PFSK-1 (cell line): ENCODE results near the gene SLC6A17. TPM values are rescaled to one million over a fixed set of nuclear protein-coding genes. Genes with fewer than 3 reads are reported as not detected.
A peak's percentile ranks its signal among the peaks of the same experiment; 100 is the strongest.

Experiments used
- FOXP2 ChIP-seq: optimal IDR thresholded peaks from 2 replicates; pipeline ENCODE3; 2011; ENCODE audit warnings: borderline replicate concordance, control low read depth, inconsistent platforms; ENCODE audit not compliant: insufficient read depth; ENCODE audit errors: extremely low read length, extremely low read depth
- POLR2AphosphoS5 ChIP-seq: IDR thresholded peaks from 2 replicates; pipeline ENCODE4 v1.6.1; 2012; ENCODE audit warnings: low read depth, mild to moderate bottlenecking, control low read depth, low read length, moderate library complexity
- SIN3A ChIP-seq: IDR thresholded peaks from 2 replicates; pipeline ENCODE4 v1.6.1; 2012; ENCODE audit warnings: mild to moderate bottlenecking, low read length, moderate library complexity, borderline replicate concordance; ENCODE audit not compliant: insufficient read depth
- TAF1 ChIP-seq: IDR thresholded peaks from 2 replicates; pipeline ENCODE4 v1.6.1; 2012; ENCODE audit warnings: low read length, control low read depth, borderline replicate concordance; ENCODE audit not compliant: insufficient read depth
- polyA plus RNA-seq: library from polyadenylated mRNA; unstranded; fragments of >200 nt; gene quantifications from one replicate; pipeline ENCODE4 v1.2.1, GENCODE V29; 2012; ENCODE audit warnings: low read depth, missing spikeins; ENCODE audit not compliant: insufficient read length
- TF ChIP-seq, protein P1 (sequence below), 2 experiments: IDR thresholded peaks; 2 replicates each; pipeline versions ENCODE4 v1.6.1 to v1.8.0; 2011 to 2012; ENCODE audit warnings: low read depth in 2 of 2, low read length in 2 of 2, control low read depth in 1 of 2, inconsistent platforms in 1 of 2, mild to moderate bottlenecking in 1 of 2, moderate library complexity in 1 of 2; ENCODE audit not compliant: insufficient read depth in 1 of 2

Gene SLC6A17
- not detected for polyA plus RNA-seq

- no peak for TF ChIP-seq SIN3A
- no peak for TF ChIP-seq POLR2AphosphoS5
- TF ChIP-seq TAF1: no peak
- TF ChIP-seq FOXP2: no peak
- TF ChIP-seq, protein P1, sequence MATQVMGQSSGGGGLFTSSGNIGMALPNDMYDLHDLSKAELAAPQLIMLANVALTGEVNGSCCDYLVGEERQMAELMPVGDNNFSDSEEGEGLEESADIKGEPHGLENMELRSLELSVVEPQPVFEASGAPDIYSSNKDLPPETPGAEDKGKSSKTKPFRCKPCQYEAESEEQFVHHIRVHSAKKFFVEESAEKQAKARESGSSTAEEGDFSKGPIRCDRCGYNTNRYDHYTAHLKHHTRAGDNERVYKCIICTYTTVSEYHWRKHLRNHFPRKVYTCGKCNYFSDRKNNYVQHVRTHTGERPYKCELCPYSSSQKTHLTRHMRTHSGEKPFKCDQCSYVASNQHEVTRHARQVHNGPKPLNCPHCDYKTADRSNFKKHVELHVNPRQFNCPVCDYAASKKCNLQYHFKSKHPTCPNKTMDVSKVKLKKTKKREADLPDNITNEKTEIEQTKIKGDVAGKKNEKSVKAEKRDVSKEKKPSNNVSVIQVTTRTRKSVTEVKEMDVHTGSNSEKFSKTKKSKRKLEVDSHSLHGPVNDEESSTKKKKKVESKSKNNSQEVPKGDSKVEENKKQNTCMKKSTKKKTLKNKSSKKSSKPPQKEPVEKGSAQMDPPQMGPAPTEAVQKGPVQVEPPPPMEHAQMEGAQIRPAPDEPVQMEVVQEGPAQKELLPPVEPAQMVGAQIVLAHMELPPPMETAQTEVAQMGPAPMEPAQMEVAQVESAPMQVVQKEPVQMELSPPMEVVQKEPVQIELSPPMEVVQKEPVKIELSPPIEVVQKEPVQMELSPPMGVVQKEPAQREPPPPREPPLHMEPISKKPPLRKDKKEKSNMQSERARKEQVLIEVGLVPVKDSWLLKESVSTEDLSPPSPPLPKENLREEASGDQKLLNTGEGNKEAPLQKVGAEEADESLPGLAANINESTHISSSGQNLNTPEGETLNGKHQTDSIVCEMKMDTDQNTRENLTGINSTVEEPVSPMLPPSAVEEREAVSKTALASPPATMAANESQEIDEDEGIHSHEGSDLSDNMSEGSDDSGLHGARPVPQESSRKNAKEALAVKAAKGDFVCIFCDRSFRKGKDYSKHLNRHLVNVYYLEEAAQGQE (IDR thresholded peaks at IDR 0.05; ENCODE audit: insufficient read depth in 1 of 2, low read depth in 2 of 2, low read length in 2 of 2): no peak
Observed at GRCh38 chr1:110150330-110151174, at the start of gene SLC6A17. TSS of gene SLC6A17 (plus strand) at chr1:110150494. CDS start at chr1:110166930, 16,436 bp downstream.

- TF ChIP-seq SIN3A: no peak
- TF ChIP-seq TAF1: no peak
- no peak for TF ChIP-seq FOXP2
- TF ChIP-seq, protein P1 (IDR thresholded peaks at IDR 0.05; ENCODE audit: insufficient read depth in 1 of 2, low read depth in 2 of 2, low read length in 2 of 2): no peak
Observed at GRCh38 chr1:110102081-110102480, 48.2 kb upstream of the SLC6A17 start.

DNA sequence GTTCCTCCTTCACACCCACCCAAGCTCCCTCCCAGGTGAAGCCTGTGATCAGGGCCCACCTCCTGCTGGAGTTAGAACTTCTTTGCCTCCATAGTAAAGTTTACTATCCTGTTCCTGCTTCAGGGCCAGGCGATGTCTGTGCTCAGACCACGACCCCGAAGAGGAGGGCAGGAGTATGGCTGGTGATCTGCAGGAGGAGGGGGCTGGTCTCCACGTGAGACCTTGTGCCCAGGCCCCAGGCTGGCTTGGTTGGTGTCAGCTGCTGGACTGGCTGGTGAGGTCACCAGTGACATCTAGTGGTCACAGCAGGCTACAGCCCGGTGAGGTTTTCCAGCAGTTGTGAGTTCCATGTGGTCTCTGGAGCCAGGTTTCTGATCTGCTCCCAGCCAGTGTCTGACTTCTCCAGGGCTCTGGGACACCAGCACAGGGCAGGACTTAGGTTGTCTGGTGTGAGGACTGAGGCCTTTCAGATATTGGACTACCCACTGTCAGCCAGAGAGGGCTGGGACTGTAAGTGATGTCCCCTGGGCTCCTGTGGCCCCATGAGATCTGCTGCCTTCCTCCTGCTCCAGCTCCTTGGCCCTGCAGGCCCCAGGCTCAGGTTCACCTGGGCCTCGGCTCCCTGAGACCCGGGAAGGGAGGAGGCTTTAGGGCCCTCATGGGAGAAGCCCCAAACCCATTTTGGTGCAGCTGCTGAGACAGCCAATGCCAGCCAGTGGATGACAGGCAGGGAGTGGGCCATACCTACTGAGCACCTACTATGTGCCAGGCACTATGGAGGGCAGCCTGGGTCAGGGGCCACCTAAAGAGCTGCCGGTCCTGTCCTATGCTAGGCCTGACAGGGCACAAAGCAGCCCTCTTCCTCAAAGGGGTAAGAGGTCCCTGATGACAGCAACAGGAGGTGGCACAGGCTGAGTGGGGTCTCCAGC is 44.0 kb upstream of the SLC6A17 start:
- TF ChIP-seq, protein P1 (IDR thresholded peaks at IDR 0.05; ENCODE audit: insufficient read depth in 1 of 2, low read depth in 2 of 2, low read length in 2 of 2): no peak
- TF ChIP-seq FOXP2 (peak; percentile 59), TAF1 (no peak), SIN3A (no peak)

GRCh38 chr1:110107867-110108469 is 42.3 kb upstream of the SLC6A17 start:
- TF ChIP-seq SIN3A: no peak
- TF ChIP-seq FOXP2: no peak
- no peak for TF ChIP-seq TAF1
- TF ChIP-seq POLR2AphosphoS5: no peak
- TF ChIP-seq, protein P1 (IDR thresholded peaks at IDR 0.05; ENCODE audit: insufficient read depth in 1 of 2, low read depth in 2 of 2, low read length in 2 of 2): no peak
